SU-DHL-6 (cell line): ENCODE measurements around the gene TMEM164.

Experiments used
- H2AFZ ChIP-seq: fragments of 200-600 bp; sonication (generic); 2 replicates; pipeline ENCODE4 v1.6.1; 2014; ENCODE audit warnings: low read depth, mild to moderate bottlenecking, moderate library complexity, mixed read lengths, antibody characterized with exemption, low read length; ENCODE audit not compliant: severe bottlenecking
- H3F3A ChIP-seq: fragments of 200-600 bp; shearing (Covaris generic); 2 replicates; pipeline ENCODE4 v1.6.0; 2016; ENCODE audit warnings: antibody characterized with exemption, mild to moderate bottlenecking; ENCODE audit not compliant: insufficient read depth
- H3K27ac ChIP-seq: fragments of 200-600 bp; sonication (generic); 2 replicates; pipeline ENCODE4 v1.5.1; 2016; ENCODE audit warnings: low read depth, mild to moderate bottlenecking, low read length, moderate library complexity, mixed read lengths
- H3K27me3 ChIP-seq: fragments of 200-600 bp; sonication (generic), shearing (Covaris generic); 2 replicates; pipeline ENCODE4 v1.6.0; 2014; ENCODE audit warnings: mild to moderate bottlenecking, low read length
- H3K36me3 ChIP-seq: fragments of 200-600 bp; sonication (generic); 2 replicates; pipeline ENCODE4 v1.6.1; 2014; ENCODE audit warnings: mild to moderate bottlenecking, low read length, mixed read lengths
- H3K4me2 ChIP-seq: fragments of 300-600, 200-600 bp; shearing (Covaris generic), sonication (generic); 2 replicates; pipeline ENCODE4 v1.6.0; 2014; ENCODE audit warnings: low read length, low read depth, mild to moderate bottlenecking; ENCODE audit not compliant: poor library complexity, severe bottlenecking
- H3K4me3 ChIP-seq: fragments of 200-600 bp; sonication (generic); 2 replicates; pipeline ENCODE4 v1.5.1; 2014; ENCODE audit warnings: antibody characterized with exemption, low read length, mild to moderate bottlenecking, mixed read lengths; ENCODE audit not compliant: insufficient read depth, poor library complexity, severe bottlenecking
- H3K79me2 ChIP-seq: fragments of 200-600 bp; sonication (generic); 2 replicates; pipeline ENCODE4 v1.6.1; 2014; ENCODE audit warnings: mild to moderate bottlenecking, low read length, moderate library complexity; ENCODE audit not compliant: insufficient read depth
- H3K9ac ChIP-seq: fragments of 200-600 bp; sonication (generic); 2 replicates; pipeline ENCODE4 v1.7.0; 2014; ENCODE audit warnings: mild to moderate bottlenecking, low read length
- H3K9me2 ChIP-seq: fragments of 200-600 bp; sonication (generic); replicated peaks from 2 replicates; pipeline ENCODE4 v1.6.1; 2014; ENCODE audit warnings: low read length; ENCODE audit not compliant: insufficient read depth
- H3K9me3 ChIP-seq: fragments of 200-600 bp; sonication (generic); 2 replicates; pipeline ENCODE4 v1.6.1; 2014; ENCODE audit warnings: low read length, mixed read lengths; ENCODE audit not compliant: insufficient read depth
- H4K20me1 ChIP-seq: fragments of 200-600 bp; sonication (generic); 2 replicates; pipeline ENCODE4 v1.6.1; 2014; ENCODE audit warnings: low read depth, mild to moderate bottlenecking, antibody characterized with exemption, low read length, moderate library complexity, mixed read lengths
- EZH2phosphoT487 ChIP-seq: fragments of 200-600 bp; sonication (generic), shearing (Covaris generic); conservative IDR thresholded peaks from 2 replicates; pipeline ENCODE4 v1.6.1; 2018; ENCODE audit warnings: mild to moderate bottlenecking, antibody characterized with exemption, low read length, moderate library complexity, mixed read lengths
- TF ChIP-seq, protein P1 (sequence below): fragments of 200-600 bp; sonication (generic); IDR thresholded peaks from one replicate; pipeline ENCODE4 v1.5.1; 2017; ENCODE audit warnings: antibody characterized with exemption, mild to moderate bottlenecking, low read length, moderate library complexity; ENCODE audit not compliant: insufficient read depth, poor library complexity, severe bottlenecking

TMEM164 gene

DNA sequence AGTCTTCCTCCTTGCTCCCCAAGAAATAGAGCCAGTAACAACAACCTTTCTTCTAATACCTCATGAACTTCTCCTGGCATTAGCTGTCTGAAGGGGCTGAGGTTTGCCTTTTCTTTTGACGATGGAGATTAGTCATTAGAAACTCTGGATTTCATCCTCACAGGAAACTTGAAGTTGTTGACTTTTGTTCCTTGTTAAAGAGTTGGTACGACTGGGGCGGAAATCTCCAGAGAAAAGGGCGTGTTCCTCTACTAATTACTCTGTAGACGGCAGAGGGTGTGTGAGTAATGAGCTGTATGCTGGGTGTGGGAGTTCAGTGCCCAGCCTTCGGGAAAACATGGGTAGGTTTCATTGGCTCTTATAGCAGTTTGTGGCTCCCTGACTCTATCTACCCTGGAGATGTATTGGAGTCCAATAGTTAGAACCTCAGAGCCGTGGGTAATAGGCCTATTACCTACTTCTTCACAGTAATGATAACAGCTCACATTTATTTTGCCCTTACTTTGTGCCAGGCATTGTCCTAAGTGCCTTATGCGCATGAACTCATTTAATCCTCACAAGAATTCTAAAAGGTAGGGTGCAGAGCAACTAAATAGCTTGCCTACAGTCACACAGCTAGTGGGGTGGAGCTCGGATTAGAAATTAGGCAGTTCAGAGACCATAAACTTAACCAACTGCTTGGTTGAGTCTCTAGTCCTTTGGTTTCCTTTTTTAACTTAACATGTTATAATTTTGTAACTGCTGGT, 23.4 kb downstream of the TMEM164 start:
- TF ChIP-seq, protein P1, sequence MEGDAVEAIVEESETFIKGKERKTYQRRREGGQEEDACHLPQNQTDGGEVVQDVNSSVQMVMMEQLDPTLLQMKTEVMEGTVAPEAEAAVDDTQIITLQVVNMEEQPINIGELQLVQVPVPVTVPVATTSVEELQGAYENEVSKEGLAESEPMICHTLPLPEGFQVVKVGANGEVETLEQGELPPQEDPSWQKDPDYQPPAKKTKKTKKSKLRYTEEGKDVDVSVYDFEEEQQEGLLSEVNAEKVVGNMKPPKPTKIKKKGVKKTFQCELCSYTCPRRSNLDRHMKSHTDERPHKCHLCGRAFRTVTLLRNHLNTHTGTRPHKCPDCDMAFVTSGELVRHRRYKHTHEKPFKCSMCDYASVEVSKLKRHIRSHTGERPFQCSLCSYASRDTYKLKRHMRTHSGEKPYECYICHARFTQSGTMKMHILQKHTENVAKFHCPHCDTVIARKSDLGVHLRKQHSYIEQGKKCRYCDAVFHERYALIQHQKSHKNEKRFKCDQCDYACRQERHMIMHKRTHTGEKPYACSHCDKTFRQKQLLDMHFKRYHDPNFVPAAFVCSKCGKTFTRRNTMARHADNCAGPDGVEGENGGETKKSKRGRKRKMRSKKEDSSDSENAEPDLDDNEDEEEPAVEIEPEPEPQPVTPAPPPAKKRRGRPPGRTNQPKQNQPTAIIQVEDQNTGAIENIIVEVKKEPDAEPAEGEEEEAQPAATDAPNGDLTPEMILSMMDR = no peak
- TF ChIP-seq EZH2phosphoT487 = no peak
- H3K4me2 ChIP-seq = no peak overlapping the region

DNA sequence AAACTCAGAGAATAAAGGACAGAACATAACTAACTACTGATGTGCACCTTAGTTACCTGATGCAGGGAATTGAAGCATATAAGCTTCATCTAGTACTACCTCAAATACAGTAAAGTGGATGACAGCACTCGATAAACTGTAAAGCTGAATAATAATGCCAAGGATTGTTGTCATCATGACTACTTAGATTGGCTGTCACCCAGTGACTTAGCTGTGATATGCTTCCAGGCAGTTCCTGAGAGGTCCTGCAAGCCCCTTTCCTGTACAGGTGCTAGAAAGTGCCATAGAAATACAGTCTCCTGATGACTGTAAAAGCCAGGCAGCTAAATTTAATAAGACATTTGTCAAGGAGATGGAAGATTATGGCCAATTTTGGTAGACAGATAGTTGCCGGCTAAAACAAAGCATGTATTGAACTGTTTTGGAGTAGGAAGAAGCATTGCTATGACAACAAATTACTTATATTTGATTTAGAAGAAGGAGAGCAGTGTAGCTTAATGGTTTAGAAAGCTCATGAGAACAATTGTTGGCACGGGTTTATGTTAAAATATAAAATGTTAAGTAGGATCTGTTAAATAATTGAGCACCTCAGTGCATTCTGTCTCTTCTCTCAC, 29.7 kb downstream of the TMEM164 start:
- H3K4me2 ChIP-seq = no peak overlapping the region
- TF ChIP-seq, protein P1 = no peak
- TF ChIP-seq EZH2phosphoT487 = no peak

More for the DNA sequence above, 23.4 kb downstream of the TMEM164 start:
- H3K9ac ChIP-seq = no peak overlapping the region
- no peaks in the 10 kb centered on the region for H3K27me3 ChIP-seq
- no peak overlapping the region for H2AFZ ChIP-seq
- H3K27ac ChIP-seq = no peak overlapping the region
- no peaks in the 10 kb centered on the region for H3K36me3 ChIP-seq
- H4K20me1 ChIP-seq = no peaks in the 10 kb centered on the region
- no peaks in the 10 kb centered on the region for H3K9me2 ChIP-seq
- no peaks in the 10 kb centered on the region for H3K9me3 ChIP-seq
- H3K4me3 ChIP-seq = no peak overlapping the region
- H3K79me2 ChIP-seq = no peaks in the 10 kb centered on the region
- no peaks in the 10 kb centered on the region for H3F3A ChIP-seq

DNA sequence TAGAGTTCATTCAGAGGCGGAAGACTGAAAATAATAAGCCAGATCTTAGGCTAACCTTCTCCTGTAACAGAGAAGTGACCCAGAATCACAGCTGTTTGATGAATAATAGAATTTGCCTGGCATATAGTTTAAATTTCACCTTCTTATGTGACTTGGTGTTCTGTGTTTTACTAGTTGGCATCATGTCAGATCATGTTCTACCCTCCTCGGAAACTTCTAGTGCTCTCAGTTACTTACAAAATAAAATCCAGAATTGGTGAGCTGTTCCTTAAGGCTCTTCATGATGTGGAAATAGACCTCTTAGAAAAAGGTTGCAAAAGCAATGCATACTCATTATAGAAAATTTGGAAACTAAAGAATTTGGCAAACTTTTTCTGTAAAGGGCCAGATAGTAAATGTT, 31.1 kb downstream of the TMEM164 start:
- TF ChIP-seq EZH2phosphoT487 = no peak
- TF ChIP-seq, protein P1 = no peak
- no peak overlapping the region for H3K4me2 ChIP-seq
- no peaks in the 10 kb centered on the region for H3K9me2 ChIP-seq
- no peaks in the 10 kb centered on the region for H3K79me2 ChIP-seq
- H3K36me3 ChIP-seq = no peaks in the 10 kb centered on the region
- H3K4me3 ChIP-seq = no peak overlapping the region
- H3K9me3 ChIP-seq = no peaks in the 10 kb centered on the region
- H2AFZ ChIP-seq = no peak overlapping the region
- no peaks in the 10 kb centered on the region for H3F3A ChIP-seq
- H4K20me1 ChIP-seq = no peaks in the 10 kb centered on the region
- H3K27ac ChIP-seq = no peak overlapping the region
- H3K9ac ChIP-seq = no peak overlapping the region
- H3K27me3 ChIP-seq = no peaks in the 10 kb centered on the region

More for the DNA sequence above, 29.7 kb downstream of the TMEM164 start:
- no peaks in the 10 kb centered on the region for H3K36me3 ChIP-seq
- no peaks in the 10 kb centered on the region for H3K79me2 ChIP-seq
- no peaks in the 10 kb centered on the region for H3F3A ChIP-seq
- H4K20me1 ChIP-seq = no peaks in the 10 kb centered on the region
- no peak overlapping the region for H2AFZ ChIP-seq
- H3K27me3 ChIP-seq = no peaks in the 10 kb centered on the region
- H3K27ac ChIP-seq = no peak overlapping the region
- no peaks in the 10 kb centered on the region for H3K9me3 ChIP-seq
- H3K4me3 ChIP-seq = no peak overlapping the region
- no peaks in the 10 kb centered on the region for H3K9me2 ChIP-seq
- no peak overlapping the region for H3K9ac ChIP-seq
